ENCODE data around the gene SCN2B. TPM values are rescaled to one million over a fixed set of nuclear protein-coding genes. Genes with fewer than 3 reads are reported as not detected.

The SCN2B gene
- total RNA-seq, 2 donors from 2014 or later: 0.68 to 1.1 TPM

DNA sequence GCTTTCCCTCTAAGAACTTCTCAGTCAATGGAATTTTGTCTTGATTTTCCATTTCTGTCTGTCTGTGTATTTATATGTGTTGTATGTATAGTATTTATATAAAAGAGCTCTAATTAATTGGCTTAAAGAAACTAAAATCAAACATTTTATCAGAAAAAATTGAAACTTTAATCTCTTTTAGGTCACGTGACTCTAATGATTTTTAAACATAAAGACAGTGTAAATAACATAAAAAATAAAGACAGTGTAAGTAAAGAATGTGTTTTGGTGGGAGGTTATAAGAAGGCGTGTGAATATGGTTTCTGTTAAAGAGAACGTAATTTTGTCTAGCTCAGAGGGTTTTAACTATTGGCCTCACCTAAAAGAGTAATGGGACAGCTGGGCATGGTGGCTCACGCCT, 46.0 kb upstream of the SCN2B start:
- WGBS: 53% methylated on average over 4 of the region's 4 CpGs
- no peak for DNase-seq (ENCODE audit: low spot score)
- no peak for TF ChIP-seq POLR2AphosphoS5 (IDR thresholded peaks at IDR 0.05)
- TF ChIP-seq, protein P1, sequence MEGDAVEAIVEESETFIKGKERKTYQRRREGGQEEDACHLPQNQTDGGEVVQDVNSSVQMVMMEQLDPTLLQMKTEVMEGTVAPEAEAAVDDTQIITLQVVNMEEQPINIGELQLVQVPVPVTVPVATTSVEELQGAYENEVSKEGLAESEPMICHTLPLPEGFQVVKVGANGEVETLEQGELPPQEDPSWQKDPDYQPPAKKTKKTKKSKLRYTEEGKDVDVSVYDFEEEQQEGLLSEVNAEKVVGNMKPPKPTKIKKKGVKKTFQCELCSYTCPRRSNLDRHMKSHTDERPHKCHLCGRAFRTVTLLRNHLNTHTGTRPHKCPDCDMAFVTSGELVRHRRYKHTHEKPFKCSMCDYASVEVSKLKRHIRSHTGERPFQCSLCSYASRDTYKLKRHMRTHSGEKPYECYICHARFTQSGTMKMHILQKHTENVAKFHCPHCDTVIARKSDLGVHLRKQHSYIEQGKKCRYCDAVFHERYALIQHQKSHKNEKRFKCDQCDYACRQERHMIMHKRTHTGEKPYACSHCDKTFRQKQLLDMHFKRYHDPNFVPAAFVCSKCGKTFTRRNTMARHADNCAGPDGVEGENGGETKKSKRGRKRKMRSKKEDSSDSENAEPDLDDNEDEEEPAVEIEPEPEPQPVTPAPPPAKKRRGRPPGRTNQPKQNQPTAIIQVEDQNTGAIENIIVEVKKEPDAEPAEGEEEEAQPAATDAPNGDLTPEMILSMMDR (IDR thresholded peaks at IDR 0.05): no peak
- no peak for TF ChIP-seq POLR2A (IDR thresholded peaks at IDR 0.05)
- H3K27ac ChIP-seq: no peak overlapping the region
- H3K36me3 ChIP-seq: no peaks in the 10 kb centered on the region
- no peaks in the 10 kb centered on the region for H3K4me1 ChIP-seq (replicated peaks)
- no peaks in the 10 kb centered on the region for H3K27me3 ChIP-seq (replicated peaks; ENCODE audit: insufficient read depth)
- intact Hi-C loops (cut with DNase I): no loop called here
- H3K4me3 ChIP-seq: no peak overlapping the region
- no peaks in the 10 kb centered on the region for H3K9me3 ChIP-seq

DNA sequence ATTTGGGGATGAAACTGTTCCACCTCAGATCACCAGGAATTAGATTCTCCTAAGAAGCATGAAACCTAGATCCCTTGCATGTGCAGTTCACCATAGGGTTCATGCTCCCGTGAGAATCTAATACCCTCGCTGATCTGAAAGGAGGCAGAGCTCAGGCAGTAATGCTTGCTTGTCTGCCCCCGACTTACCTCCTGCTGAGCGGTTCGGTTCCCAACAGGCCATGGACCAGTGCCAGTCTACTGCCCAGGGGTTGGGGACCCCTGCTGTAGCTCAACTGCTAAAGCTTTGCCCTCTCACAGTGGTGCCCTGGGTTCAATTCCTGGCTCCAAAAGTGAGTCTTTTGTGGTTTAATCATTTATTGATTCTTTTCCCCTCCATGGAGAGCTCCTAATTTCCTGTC, 45.0 kb upstream of the SCN2B start:
- H3K9me3 ChIP-seq: no peaks in the 10 kb centered on the region
- TF ChIP-seq POLR2AphosphoS5 (IDR thresholded peaks at IDR 0.05) (no peak), POLR2A (IDR thresholded peaks at IDR 0.05) (no peak)
- TF ChIP-seq, protein P1 (IDR thresholded peaks at IDR 0.05): no peak
- 80% methylated on average over 5 of the region's 5 CpGs for WGBS
- H3K27me3 ChIP-seq (replicated peaks; ENCODE audit: insufficient read depth): no peaks in the 10 kb centered on the region
- no peak for DNase-seq (ENCODE audit: low spot score)
- no peak overlapping the region for H3K27ac ChIP-seq
- H3K4me3 ChIP-seq: no peak overlapping the region
- intact Hi-C loops (cut with DNase I): no loop called here
- H3K36me3 ChIP-seq: no peaks in the 10 kb centered on the region
- H3K4me1 ChIP-seq (replicated peaks): no peaks in the 10 kb centered on the region

DNA sequence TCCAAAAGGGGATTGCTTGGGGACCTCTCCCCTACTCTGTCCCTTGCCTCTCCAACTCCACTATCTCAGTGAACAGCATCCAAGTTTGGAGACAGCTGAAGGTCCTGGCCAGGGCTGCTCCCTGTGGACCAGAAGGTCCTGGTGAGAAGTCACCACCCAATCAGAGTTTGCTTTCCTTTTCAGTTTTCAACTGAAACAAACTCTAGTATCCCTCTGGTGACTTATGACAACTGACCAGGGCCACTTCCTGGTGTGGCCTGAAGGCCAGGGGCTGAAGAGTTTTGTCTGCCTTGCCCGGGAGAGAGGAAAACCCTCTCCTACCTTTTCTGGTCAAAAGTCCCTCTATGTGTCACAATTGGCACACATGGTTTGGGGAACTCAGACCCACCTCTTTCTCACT, 43.3 kb upstream of the SCN2B start:
- TF ChIP-seq, protein P1 (IDR thresholded peaks at IDR 0.05): no peak
- H3K9me3 ChIP-seq: no peaks in the 10 kb centered on the region
- H3K36me3 ChIP-seq: no peaks in the 10 kb centered on the region
- no peak overlapping the region for H3K27ac ChIP-seq
- intact Hi-C loops (cut with DNase I): no loop called here
- no peaks in the 10 kb centered on the region for H3K27me3 ChIP-seq (replicated peaks; ENCODE audit: insufficient read depth)
- no peaks in the 10 kb centered on the region for H3K4me1 ChIP-seq (replicated peaks)
- WGBS: 80% methylated on average over 1 of the region's 1 CpG
- no peak overlapping the region for H3K4me3 ChIP-seq
- no peak for DNase-seq (ENCODE audit: low spot score)

DNA sequence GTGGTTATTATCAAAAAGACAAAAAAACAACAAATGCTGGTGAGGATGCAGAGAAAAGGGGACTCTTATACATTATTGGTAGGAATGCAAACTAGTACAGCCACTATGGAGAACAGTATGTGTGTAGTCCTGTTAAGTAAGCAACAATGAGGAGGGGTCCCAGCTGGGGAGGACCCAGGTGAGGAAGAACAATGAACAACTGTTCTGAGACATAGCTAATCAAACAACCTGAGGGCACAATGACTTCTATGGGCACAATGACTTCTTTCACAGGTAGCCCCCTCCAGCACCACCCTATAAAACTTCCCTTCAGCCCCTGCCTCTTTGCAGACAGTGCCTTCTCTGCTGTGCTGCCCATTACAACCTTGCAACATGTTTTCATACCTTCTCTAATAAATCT, 42.8 kb upstream of the SCN2B start:
- no peak for DNase-seq (ENCODE audit: low spot score)
- TF ChIP-seq, protein P1 (IDR thresholded peaks at IDR 0.05): no peak
- no peak for TF ChIP-seq POLR2AphosphoS5 (IDR thresholded peaks at IDR 0.05)
- TF ChIP-seq POLR2A (IDR thresholded peaks at IDR 0.05): no peak
- Histone ChIP-seq H3K4me3 (no peak overlapping the region), H3K4me1 (replicated peaks) (no peaks in the 10 kb centered on the region), H3K27ac (no peak overlapping the region), H3K27me3 (replicated peaks; ENCODE audit: insufficient read depth) (no peaks in the 10 kb centered on the region), H3K36me3 (no peaks in the 10 kb centered on the region), H3K9me3 (no peaks in the 10 kb centered on the region)
- intact Hi-C loops (cut with DNase I): no loop called here

DNA sequence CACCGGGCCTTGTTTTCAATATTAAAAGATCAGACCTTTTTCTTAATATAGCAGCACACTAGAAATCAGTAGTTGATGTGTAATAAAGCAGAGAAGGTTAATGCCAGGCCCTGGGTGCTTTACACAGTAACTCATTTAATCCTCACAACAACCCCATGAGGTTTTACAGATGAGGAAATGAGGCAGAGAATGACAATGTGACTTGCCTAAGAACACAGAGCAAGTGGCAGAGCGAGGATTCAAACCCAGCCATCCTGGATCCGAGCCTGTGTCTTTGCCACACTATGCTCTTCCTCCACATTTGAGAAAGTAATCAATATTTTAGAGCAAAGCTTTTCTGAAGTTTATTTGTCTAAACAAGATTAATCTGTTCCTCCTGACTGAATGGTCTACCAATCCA, 41.1 kb upstream of the SCN2B start:
- no peaks in the 10 kb centered on the region for H3K36me3 ChIP-seq
- H3K27me3 ChIP-seq (replicated peaks; ENCODE audit: insufficient read depth): no peaks in the 10 kb centered on the region
- 93% methylated on average over 3 of the region's 3 CpGs for WGBS
- TF ChIP-seq, protein P1 (IDR thresholded peaks at IDR 0.05): no peak
- no peak for TF ChIP-seq POLR2AphosphoS5 (IDR thresholded peaks at IDR 0.05)
- no peak for TF ChIP-seq POLR2A (IDR thresholded peaks at IDR 0.05)
- H3K4me3 ChIP-seq: no peak overlapping the region
- intact Hi-C loops (cut with DNase I): no loop called here
- no peaks in the 10 kb centered on the region for H3K9me3 ChIP-seq
- H3K27ac ChIP-seq: no peak overlapping the region
- DNase-seq (ENCODE audit: low spot score): no peak
- no peaks in the 10 kb centered on the region for H3K4me1 ChIP-seq (replicated peaks)

All from prostate gland (tissue), 2 donors.